ENCODE data around the gene FAM131A. TPM values are rescaled to one million over a fixed set of nuclear protein-coding genes. Genes with fewer than 3 reads are reported as not detected.

The FAM131A gene
- total and polyA plus RNA-seq, 2 of the 4 experiments (the other 2 are of a cell fraction) = 10.8 to 19.5 TPM

- no peak overlapping the region for H3K27ac ChIP-seq (ENCODE audit: insufficient read depth, low read length)
- no peak overlapping the region for H2AFZ ChIP-seq (replicated peaks; ENCODE audit: low read length, poor library complexity)
- no peaks in the 10 kb centered on the region for H3K9me3 ChIP-seq (ENCODE audit: control insufficient read depth, insufficient read depth, low read length)
- H4K91ac ChIP-seq (ENCODE audit: insufficient read depth, low read depth, low read length) = no peak overlapping the region
- H3K4me1 ChIP-seq (ENCODE audit: control insufficient read depth, insufficient read depth, low read length) = 0 out of 2 replicates have a peak, but pooled peaks cover 6% of the 10 kb centered on the region
- POLR2A ChIA-PET (ENCODE audit: unreplicated experiment) = no interaction called here
- CTCF ChIA-PET = interaction anchor here (0.8 to 1.9 kb wide), 16 partner anchors 8 to 436 kb away, joined by 3 to 30 read pairs (median 7); partner anchors contain the start of gene CHRD
- no peak overlapping the region for H3K4me3 ChIP-seq (ENCODE audit: insufficient read depth, low read depth, low read length)
- no peak overlapping the region for H2BK20ac ChIP-seq (ENCODE audit: low read depth, low read length)
- H4K5ac ChIP-seq (ENCODE audit: low read depth, low read length) = no peak overlapping the region
- H3K14ac ChIP-seq (replicated peaks; ENCODE audit: low read depth, low read length) = no peak overlapping the region
- no peak overlapping the region for H3K23ac ChIP-seq (ENCODE audit: low read depth, low read length)
- no TSS peak for BruUV-seq (replicated peaks)
- H4K8ac ChIP-seq (ENCODE audit: low read depth in 2 of 2, low read length in 2 of 2) = no peak overlapping the region
- H3K9ac ChIP-seq (ENCODE audit: low read depth, low read length) = no peak overlapping the region
- in situ Hi-C loops (cut with MboI; ENCODE audit: low sequenced_read_pairs) = loop anchor here (5.0 to 10.0 kb wide), 3 partner anchors 160 to 432 kb away; no protein-coding TSS in a partner anchor
- no peak overlapping the region for H2BK15ac ChIP-seq (ENCODE audit: low read depth, low read length)
- H2BK120ac ChIP-seq (ENCODE audit: low read depth, low read length) = no peak overlapping the region
- TF ChIP-seq POLR2A (IDR thresholded peaks at IDR 0.05; ENCODE audit: low read depth, low read length) (no peak), MXI1 (IDR thresholded peaks at IDR 0.05; ENCODE audit: borderline replicate concordance, low read depth, low read length) (no peak), CHD1 (IDR thresholded peaks at IDR 0.05; ENCODE audit: low read depth, low read length) (no peak), ELK1 (IDR thresholded peaks at IDR 0.05; ENCODE audit: borderline replicate concordance, low read depth, low read length) (no peak), CTCF (conservative IDR thresholded peaks at IDR 0.05; ENCODE audit: low read depth, low read length) (no peak), RAD21 (IDR thresholded peaks at IDR 0.05; ENCODE audit: low read length) (no peak), MAFK (IDR thresholded peaks at IDR 0.05; ENCODE audit: low read depth, low read length) (0 out of 2 replicates have a peak, but pooled peaks have one; percentile 36), MAZ (IDR thresholded peaks at IDR 0.05; ENCODE audit: borderline replicate concordance, low read depth, low read length) (no peak), CEBPB (IDR thresholded peaks at IDR 0.05; ENCODE audit: low read depth, low read length) (no peak)
- DNase-seq = no peak
- no peak overlapping the region for H3K4ac ChIP-seq (ENCODE audit: low read depth, low read length)
- WGBS, 2 experiments (ENCODE audit: extremely low coverage in 2 of 2, insufficient read length in 1 of 2) = 72% methylated on average over 5 of the region's 8 CpGs; no CpG with 5 or more reads in 1 of the 2 experiments
- no peak overlapping the region for H3K18ac ChIP-seq (ENCODE audit: low read depth, low read length)
- dilution Hi-C loops (cut with HindIII; ENCODE audit: low sequenced_read_pairs, unreplicated experiment) = loop anchor here (25.0 kb wide), 1 partner anchor 165 kb away; no protein-coding TSS in a partner anchor
- no peak overlapping the region for H3K4me2 ChIP-seq (ENCODE audit: low read depth, low read length)
- 0 out of 4 replicates have a peak, but pooled peaks cover 0 to 3% of the 10 kb centered on the region in 2 experiments for H3K79me1 ChIP-seq (ENCODE audit: low read depth in 1 of 2, low read length in 2 of 2)
- intact Hi-C loops (cut with micrococcal nuclease) = loop anchor here (5.0 kb wide), 2 partner anchors 405 to 430 kb away; no protein-coding TSS in a partner anchor
- no peaks in the 10 kb centered on the region for H3K9me1 ChIP-seq (ENCODE audit: insufficient read depth, low read length)
- ATAC-seq (ENCODE audit: low read depth) = no peak
- H2AK9ac ChIP-seq (replicated peaks; ENCODE audit: low read depth, low read length, poor library complexity) = no peak overlapping the region
- peaks cover 32% of the 10 kb centered on the region for H3K27me3 ChIP-seq (ENCODE audit: control insufficient read depth, insufficient read depth, low read length)
- no peak overlapping the region for H2BK5ac ChIP-seq (ENCODE audit: low read depth, low read length, poor library complexity, severe bottlenecking)
- H3K36me3 ChIP-seq (ENCODE audit: control insufficient read depth, insufficient read depth, low read length) = peaks cover 8% of the 10 kb centered on the region
- H4K20me1 ChIP-seq (ENCODE audit: insufficient read depth, low read length) = peaks cover 11% of the 10 kb centered on the region; the same call in 1 of the 2 replicates
- no peak overlapping the region for H3K56ac ChIP-seq (ENCODE audit: extremely low read depth, insufficient read depth, low read length)
- no peak overlapping the region for H2AK5ac ChIP-seq (ENCODE audit: low read depth, low read length)
Observed at GRCh38 chr3:184372296-184372821, 35.0 kb downstream of the FAM131A start.

Data from IMR-90 (cell line).